AG08395 (cell line): ENCODE measurements around the gene STK32C.

ENCODE experiments used
- DNase-seq: peaks from one replicate; pipeline ENCODE4 v3.0.0; 2012; ENCODE audit warnings: mixed read lengths, low spot score

Gene STK32C

GRCh38 chr10:132182591-132182990, 125.2 kb downstream of the STK32C start:
- no peak for DNase-seq

- DNase-seq = no peak
Measured at GRCh38 chr10:132181691-132182425, 125.9 kb downstream of the STK32C start.

DNA sequence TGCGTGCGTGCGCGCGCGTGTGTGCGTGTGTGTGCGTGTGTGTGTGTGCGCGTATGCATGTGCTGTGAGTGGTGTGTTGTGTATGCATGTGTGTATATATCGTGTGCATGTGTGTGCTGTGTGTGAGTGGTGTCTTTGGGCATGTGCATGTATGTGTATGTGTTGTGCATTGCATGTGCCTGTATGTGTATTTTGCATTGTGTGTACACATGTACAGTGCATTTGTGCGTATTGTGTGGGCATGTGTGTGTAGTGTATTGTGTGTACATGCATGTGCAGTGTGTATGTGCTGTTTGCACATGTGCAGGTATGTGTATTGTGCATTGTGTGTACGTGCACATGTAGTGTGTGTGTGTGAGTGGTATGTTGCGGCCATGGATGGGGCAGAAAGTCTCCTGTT, 127.0 kb downstream of the STK32C start:
- no peak for DNase-seq

DNA sequence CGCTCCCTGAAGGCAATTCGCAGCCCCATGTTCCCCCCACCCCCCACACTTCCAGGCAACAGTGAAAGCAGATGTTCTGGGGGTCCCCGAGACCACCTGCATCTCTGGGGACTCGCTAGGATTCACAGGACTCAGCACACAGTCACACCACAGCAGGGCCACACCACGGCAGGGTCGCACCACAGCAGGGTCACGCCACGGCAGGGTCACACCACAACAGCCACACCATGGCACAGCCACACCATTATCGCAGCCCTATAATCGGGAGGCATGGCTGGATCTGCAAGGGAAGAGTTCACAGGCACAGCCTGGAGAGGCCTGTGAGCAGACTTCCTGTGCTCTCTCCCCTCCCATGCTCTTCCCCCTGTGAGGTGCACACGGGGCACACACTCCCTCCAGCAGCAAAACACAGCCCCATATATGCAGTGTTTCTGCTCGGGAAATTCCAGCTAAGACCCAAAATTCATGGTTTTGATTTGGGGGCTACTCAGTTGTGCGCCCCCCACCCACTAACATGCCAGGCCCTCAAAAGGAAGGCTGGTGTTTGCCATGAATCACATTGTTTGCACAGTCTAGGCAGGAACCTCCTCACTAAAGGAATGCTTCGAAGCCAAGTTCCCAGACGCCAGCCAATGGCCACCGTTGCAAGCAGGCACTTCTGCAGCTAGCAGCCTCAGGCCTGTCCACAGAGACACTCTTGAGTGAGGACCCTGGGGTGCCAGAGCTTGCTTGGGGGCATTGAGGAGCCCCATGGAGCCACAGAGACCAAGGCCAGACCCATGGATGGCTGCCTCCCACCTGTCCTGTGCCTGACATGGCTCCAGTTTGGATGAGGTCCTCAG, 128.0 kb downstream of the STK32C start:
- DNase-seq = no peak

- no peak for DNase-seq
Measured at GRCh38 chr10:132178672-132179545, 128.8 kb downstream of the STK32C start.

DNA sequence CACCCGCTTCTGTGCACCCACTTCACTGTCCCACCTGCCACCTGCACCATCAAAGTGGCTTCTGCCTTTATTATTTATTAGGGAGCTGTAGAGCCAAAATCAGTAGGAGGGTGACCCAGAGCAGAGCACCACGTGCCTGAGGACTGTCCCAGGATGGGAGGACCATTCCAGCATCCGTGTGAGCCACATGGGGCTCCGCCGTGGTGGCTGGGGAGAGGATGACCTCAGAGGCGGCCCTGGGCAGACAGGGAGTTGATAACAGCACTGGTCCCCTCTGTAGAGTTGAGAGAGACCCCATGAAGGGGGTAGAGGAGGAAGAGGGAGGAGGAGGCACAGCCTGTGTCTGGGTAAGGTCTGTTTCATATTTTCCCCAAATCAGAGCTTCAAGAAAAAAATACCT, 129.7 kb downstream of the STK32C start:
- DNase-seq = no peak

GRCh38 chr10:132176623-132177500, 130.9 kb downstream of the STK32C start:
- no peak for DNase-seq

DNA sequence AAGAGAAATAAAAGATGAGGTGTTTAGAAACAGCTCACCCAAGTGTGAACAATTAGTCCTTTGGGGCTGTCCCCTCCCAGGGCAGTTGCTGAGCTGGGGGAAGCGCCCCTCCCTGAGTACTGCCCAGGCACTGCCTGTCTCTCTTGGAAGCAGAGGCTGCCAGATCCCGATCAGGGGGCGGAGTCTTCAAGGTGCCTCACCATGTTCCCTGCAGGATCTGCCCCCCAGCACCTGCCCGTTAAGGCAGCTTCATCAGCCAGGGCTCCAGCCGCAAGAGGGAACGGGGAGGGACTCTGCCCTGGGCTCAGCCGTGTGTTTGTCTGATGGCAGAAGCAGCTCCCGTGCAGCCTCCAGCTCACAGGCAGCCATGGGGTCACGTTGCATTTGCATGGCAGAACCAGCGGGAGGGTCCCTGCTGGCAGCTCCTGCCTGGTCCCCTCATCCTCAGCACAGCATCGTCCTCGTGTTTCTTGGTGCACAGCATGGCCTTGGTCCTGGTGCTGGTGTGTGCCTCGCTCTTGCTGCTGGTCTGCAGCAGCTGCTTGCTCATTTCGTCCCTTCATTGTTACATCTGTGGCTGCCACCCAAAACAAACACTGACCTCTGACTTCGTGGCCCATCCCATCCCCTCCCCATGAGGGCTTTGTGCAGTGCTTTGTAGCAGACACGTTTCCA, 131.7 kb downstream of the STK32C start:
- DNase-seq = no peak

GRCh38 chr10:132175408-132175807, 132.3 kb downstream of the STK32C start:
- DNase-seq = no peak

- no peak for DNase-seq
Measured at GRCh38 chr10:132174237-132174636, 133.5 kb downstream of the STK32C start.

DNA sequence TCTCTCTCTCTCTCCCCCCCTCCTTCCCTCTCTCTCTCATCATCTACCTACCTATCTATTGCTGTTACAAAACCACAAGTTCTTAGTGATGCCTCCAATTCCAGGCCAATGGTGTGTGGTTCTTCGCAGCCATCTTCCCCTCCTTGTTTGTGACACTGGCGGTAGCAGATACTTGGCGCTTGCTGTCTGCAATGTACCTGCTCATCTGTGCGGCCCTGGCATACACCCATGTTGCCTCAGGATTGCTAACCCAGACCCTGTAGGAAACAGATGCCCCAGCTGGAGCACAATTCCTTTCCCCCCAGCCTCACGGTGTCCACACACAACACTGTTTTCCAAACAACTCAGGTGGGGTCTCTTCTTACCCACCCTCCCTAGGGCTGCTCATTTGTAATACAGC, 134.6 kb downstream of the STK32C start:
- DNase-seq = no peak

GRCh38 chr10:132172091-132173066, 135.4 kb downstream of the STK32C start:
- no peak for DNase-seq

- DNase-seq = no peak
Measured at GRCh38 chr10:132170561-132171361, 137.0 kb downstream of the STK32C start.

GRCh38 chr10:132169766-132170560, 137.8 kb downstream of the STK32C start:
- no peak for DNase-seq

GRCh38 chr10:132169031-132169765, 138.6 kb downstream of the STK32C start:
- DNase-seq = no peak

- DNase-seq = no peak
Measured at GRCh38 chr10:132168571-132169030, 139.1 kb downstream of the STK32C start.

- no peak for DNase-seq
Measured at GRCh38 chr10:132167976-132168375, 139.8 kb downstream of the STK32C start.
